Urinary bladder (tissue), 4 donors: ENCODE data around the gene FCHSD2. TPM values are rescaled to one million over a fixed set of nuclear protein-coding genes. Genes with fewer than 3 reads are reported as not detected.

Experiments used
- DNase-seq: peaks from one replicate; pipeline ENCODE4 v3.0.0-alpha.2; 2015; ENCODE audit errors: extremely low spot score
- H3K27ac ChIP-seq: one replicate; pipeline ENCODE4 v1.5.1; 2013; ENCODE audit warnings: low read depth, mild to moderate bottlenecking, moderate library complexity
- H3K36me3 ChIP-seq: one replicate; pipeline ENCODE4 v1.6.1; 2013; ENCODE audit warnings: mild to moderate bottlenecking, moderate library complexity; ENCODE audit not compliant: insufficient read depth
- H3K4me1 ChIP-seq: one replicate; pipeline ENCODE4 v1.6.1; 2013; ENCODE audit warnings: mild to moderate bottlenecking, moderate library complexity; ENCODE audit not compliant: insufficient read depth
- H3K4me3 ChIP-seq: one replicate; pipeline ENCODE4 v1.5.1; 2013; ENCODE audit warnings: low read depth, low read length
- WGBS: extraction: QIAGEN DNeasy Blood & Tissue Kit; methylation state at CpG from one replicate; pipeline ENCODE4 v1.1.7; 2013; 5-methylcytosine and 5-hydroxymethylcytosine counted together
- polyA plus RNA-seq: library from polyadenylated mRNA; stranded (reverse); fragments of 200-250 nt; gene quantifications from one replicate; pipeline ENCODE4 v1.2.3, GENCODE V29; 2013
- total RNA-seq: library from RNA; depleted of rRNA; stranded (reverse); fragments of >200 nt; gene quantifications from one replicate; pipeline ENCODE4 v1.2.3, GENCODE V29; 2014
- donor health status: healthy with polysubstance abuse.
- donor health status: healthy.

Gene FCHSD2
- total and polyA plus RNA-seq, 2 donors = 21.4 to 40.5 TPM

DNA sequence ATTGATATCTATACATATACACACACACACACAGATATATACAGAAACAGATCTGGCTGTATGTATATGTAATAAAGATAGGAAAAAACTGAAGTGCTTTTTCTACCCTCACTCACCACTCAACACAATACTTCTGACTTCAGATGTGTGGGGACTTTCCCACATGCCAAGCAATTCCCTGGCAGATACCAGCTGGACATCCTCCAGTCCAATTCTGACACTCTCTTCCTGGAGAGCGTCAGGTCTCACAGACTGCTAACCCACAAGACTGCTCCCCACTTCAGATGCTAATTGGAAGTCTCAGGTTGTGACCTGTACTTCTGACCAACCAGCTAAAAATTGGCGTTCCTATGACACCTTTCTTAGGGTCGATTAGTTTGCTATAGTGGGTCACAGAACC is 187.3 kb downstream of the FCHSD2 start:
- Histone ChIP-seq H3K4me3 (no peak overlapping the region), H3K4me1 (no peaks in the 10 kb centered on the region), H3K36me3 (no peaks in the 10 kb centered on the region), H3K27ac (no peak overlapping the region)
- WGBS = 85% methylated on average over 3 of the region's 3 CpGs
- DNase-seq = no peak

DNA sequence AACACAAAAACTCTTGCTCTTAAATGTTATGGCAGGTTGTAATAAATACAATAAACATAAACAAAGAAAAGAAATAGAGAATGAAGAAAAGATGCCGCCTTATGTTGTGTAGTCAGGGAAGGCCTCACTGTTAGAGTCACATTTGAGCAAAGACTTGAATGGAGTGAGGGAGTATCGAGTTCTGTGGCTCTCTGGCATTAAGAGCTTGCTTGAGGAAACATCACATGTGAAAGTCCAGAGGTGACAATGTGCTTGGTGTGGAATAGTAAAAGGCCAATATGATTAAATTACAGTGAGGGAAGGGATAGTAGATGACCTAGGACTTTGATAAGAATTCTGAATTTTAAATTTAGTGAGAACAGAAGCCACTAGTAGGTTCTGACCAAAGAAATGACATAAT is 188.5 kb downstream of the FCHSD2 start:
- 97% methylated on average over 2 of the region's 2 CpGs for WGBS

DNA sequence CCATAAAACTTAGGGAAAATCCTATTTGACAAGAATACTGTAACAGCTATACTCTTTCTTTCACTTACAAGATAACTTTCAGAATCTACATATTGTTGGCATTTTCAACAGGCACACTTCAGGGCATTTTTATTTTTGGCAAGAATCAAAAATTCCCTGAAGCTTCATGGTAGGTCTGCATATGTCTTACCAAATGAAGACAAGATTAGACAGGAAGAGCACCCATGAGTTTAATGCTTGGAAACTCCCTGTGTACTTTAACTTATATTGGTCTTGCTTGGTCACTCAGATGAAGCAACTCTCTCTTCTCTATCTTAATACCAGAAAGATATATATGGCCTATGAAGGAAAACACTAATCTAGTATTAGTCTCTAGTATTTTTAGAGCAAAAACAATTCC is 190.2 kb downstream of the FCHSD2 start:
- DNase-seq = no peak
- no peak overlapping the region for H3K27ac ChIP-seq
- H3K4me3 ChIP-seq = no peak overlapping the region
- no peaks in the 10 kb centered on the region for H3K4me1 ChIP-seq
- H3K36me3 ChIP-seq = no peaks in the 10 kb centered on the region

More for the DNA sequence above, 188.5 kb downstream of the FCHSD2 start:
- H3K27ac ChIP-seq = no peak overlapping the region
- H3K4me3 ChIP-seq = no peak overlapping the region
- no peak for DNase-seq
- no peaks in the 10 kb centered on the region for H3K4me1 ChIP-seq
- no peaks in the 10 kb centered on the region for H3K36me3 ChIP-seq

DNA sequence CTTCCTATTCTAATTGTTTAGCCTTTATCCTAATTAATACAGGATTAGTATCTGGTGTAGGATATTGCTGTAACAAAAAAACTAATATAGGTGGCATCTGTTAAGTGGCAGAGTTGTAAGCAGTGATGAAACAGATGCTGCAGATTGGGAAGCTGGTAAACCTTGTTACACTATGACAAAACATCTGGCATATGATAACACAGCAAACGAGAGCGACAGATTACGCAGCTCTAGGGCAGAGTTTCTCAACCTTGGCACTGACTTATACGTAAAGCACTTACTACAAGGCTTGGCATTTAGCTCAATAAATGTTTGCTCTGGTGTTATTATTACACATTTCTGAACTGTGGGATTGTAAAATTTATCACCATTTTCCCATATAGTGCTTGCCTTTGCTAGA is 190.9 kb downstream of the FCHSD2 start:
- Histone ChIP-seq H3K36me3 (no peaks in the 10 kb centered on the region), H3K27ac (no peak overlapping the region), H3K4me3 (no peak overlapping the region), H3K4me1 (no peaks in the 10 kb centered on the region)
- 80% methylated on average over 4 of the region's 4 CpGs for WGBS
- no peak for DNase-seq

DNA sequence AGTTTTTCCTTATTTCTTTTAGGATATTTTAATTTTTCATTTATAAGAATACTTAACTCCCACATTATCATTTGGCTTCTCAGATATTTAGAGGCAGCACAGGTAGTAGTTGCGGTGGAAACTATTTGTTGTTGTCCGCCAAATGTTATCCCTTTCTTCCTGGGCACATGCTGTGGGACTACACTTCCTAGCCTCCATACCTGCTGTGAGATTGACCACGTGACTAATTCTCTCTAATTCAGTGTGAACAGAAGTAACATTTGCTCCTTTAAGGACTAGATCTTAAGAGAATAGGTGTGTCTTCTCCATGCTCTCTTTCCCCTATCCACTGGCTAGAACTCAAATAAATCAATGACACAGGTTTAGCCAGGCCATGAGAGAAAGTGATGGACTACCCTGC is 191.4 kb downstream of the FCHSD2 start:
- Histone ChIP-seq H3K36me3 (no peaks in the 10 kb centered on the region), H3K27ac (no peak overlapping the region), H3K4me3 (no peak overlapping the region), H3K4me1 (no peaks in the 10 kb centered on the region)
- no peak for DNase-seq
- WGBS = 94% methylated on average over 3 of the region's 3 CpGs

DNA sequence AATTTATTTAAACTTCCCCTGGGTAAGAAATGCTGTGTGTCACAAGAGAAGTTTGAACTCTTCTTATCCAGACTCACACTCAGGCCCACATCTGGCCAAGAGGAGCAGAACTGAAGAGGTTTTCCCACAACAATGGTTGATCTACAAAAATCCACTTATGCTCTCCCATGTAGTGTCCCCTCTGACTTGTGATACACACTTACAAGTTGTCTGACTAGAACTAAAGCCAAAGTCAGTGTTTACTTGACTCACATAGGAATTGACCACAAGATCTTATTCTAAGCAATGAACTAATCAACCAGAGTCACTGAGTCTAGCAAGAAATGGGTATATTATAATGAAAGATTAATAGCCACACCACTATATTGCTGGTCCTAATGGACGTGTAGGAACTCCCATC is 194.9 kb downstream of the FCHSD2 start:
- Histone ChIP-seq H3K36me3 (no peaks in the 10 kb centered on the region), H3K4me3 (no peak overlapping the region), H3K27ac (no peak overlapping the region), H3K4me1 (no peaks in the 10 kb centered on the region)
- 90% methylated on average over 1 of the region's 1 CpG for WGBS
- DNase-seq = no peak

DNA sequence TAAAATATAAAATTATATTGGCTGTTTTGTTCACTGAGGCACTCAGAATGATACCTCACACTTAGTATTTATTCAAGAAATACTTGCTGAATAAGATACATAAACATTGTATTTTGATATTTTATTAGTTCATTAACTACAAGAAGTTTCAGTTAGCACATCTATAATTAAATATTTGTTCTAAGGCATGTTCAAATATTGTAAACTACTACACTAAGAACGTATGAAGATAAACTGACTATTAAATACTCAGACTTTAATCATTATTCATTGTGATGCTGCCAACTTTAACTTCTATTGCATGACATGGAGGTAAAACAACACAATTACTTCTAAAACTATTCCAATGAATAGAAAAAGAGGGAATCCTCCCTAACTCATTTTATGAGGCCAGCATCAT is 198.5 kb downstream of the FCHSD2 start:
- DNase-seq = no peak
- no peak overlapping the region for H3K4me3 ChIP-seq

DNA sequence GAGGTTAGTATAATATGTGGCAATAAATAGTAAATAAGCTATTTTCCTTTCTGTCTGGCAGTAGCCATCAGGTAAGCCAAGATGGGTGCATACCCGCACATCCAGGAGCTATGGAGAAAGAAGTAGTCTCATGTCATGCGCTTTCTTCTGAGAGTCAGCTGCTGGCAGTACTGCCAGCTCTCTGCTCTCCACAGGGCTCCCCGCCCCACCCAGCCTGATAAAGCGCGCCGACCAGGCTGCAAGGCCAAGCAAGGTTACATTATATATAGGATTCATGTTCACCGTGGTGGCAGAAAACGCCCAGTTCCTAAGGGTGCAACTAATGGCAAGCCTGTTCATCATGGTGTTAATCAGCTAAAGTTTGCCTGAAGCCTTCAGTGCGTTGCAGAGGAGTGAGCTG is 201.7 kb downstream of the FCHSD2 start:
- 92% methylated on average over 9 of the region's 9 CpGs for WGBS
- DNase-seq = no peak
- Histone ChIP-seq H3K4me3 (no peak overlapping the region), H3K27ac (no peak overlapping the region), H3K4me1 (no peaks in the 10 kb centered on the region), H3K36me3 (no peaks in the 10 kb centered on the region)

More for the DNA sequence above, 198.5 kb downstream of the FCHSD2 start:
- H3K4me1 ChIP-seq = no peaks in the 10 kb centered on the region
- H3K27ac ChIP-seq = no peak overlapping the region
- whole genome bisulfite sequencing = 24% methylated on average over 1 of the region's 1 CpG
- H3K36me3 ChIP-seq = no peaks in the 10 kb centered on the region

DNA sequence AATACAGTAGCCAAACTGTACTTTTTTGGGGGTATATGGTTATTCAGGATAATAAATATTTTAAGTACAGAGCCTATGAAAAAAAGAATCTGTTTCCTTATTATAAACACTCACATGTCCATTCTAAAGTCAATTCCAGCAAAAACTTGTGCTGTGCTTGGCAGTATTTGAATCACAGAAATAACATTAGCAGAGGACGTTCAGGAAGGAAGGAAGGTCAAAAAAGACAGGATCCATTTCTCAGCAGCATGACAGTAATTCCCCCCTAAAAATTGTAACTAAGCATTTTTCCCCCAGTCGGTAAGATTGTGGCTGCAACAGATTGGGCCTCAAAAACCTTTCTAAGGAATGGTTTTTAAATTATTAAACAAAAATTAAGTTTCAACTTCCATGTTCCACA is 203.1 kb downstream of the FCHSD2 start:
- 74% methylated on average over 2 of the region's 2 CpGs for WGBS
- no peaks in the 10 kb centered on the region for H3K4me1 ChIP-seq

DNA sequence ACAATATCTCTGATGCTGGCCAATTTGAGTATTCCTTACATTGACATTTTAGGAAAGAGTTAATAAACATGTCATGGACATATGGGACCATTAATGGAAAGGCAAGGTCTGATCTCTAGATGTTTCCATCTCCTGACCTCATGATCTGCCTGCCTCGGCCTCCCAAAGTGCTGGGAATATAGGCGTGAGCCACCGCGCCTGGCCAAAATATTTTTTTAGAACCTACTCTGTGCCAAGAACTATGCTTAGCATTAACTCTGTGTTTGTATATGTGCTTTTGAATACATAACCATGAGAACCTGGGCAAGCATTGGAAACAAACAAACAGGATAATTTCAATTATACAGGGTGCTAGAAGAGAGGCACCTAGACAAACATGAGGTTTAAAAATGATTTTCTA is 204.7 kb downstream of the FCHSD2 start:
- no peak overlapping the region for H3K27ac ChIP-seq
- no peaks in the 10 kb centered on the region for H3K36me3 ChIP-seq
- 73% methylated on average over 4 of the region's 4 CpGs for WGBS
- H3K4me1 ChIP-seq = no peaks in the 10 kb centered on the region
- no peak overlapping the region for H3K4me3 ChIP-seq
- no peak for DNase-seq

More for the DNA sequence above, 203.1 kb downstream of the FCHSD2 start:
- DNase-seq = no peak
- no peaks in the 10 kb centered on the region for H3K36me3 ChIP-seq
- H3K27ac ChIP-seq = no peak overlapping the region
- no peak overlapping the region for H3K4me3 ChIP-seq

DNA sequence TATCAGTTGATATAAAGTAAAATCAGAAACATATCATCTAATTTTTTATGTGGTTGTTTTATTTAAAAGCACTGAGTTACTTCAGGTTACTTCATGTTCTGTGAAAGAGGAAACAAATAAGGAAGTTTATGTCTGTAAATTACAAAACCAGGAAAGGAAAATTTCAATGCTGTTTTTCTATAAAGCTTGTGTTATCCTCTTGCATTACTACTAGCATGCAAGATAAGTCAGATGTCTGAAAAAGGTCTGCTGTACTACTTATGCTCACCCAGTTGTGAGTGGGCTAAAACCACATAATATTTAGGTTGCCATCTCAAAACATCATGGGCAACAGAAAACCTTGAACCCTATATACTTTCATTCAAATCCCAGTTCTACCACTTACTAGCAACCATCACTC is 206.4 kb downstream of the FCHSD2 start:
- Histone ChIP-seq H3K36me3 (no peaks in the 10 kb centered on the region), H3K4me1 (no peaks in the 10 kb centered on the region), H3K4me3 (no peak overlapping the region), H3K27ac (no peak overlapping the region)
- no peak for DNase-seq

DNA sequence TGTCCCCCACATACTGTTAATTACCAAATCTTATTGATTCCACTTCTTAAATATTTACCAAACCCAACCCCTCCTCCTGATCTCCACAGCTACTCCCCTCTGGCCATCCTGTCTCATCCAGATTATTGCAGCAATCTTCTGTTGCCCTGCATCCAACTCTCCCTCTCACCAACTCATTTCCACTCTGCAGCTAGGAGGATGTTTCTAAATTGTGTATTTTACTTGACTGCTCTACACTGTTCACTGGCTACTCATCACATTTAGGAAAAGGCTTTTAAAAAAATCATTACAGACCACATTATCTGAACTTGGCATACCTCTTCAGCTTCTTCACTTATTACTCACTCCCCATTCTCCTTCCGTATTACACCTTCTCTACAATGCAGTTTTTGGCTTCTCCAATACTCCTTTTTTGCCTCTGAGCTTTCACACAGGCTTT is 210.0 kb downstream of the FCHSD2 start:
- no peak for DNase-seq
- Histone ChIP-seq H3K27ac (no peak overlapping the region), H3K36me3 (no peaks in the 10 kb centered on the region), H3K4me3 (no peak overlapping the region), H3K4me1 (no peaks in the 10 kb centered on the region)
- 58% methylated on average over 1 of the region's 1 CpG for WGBS

DNA sequence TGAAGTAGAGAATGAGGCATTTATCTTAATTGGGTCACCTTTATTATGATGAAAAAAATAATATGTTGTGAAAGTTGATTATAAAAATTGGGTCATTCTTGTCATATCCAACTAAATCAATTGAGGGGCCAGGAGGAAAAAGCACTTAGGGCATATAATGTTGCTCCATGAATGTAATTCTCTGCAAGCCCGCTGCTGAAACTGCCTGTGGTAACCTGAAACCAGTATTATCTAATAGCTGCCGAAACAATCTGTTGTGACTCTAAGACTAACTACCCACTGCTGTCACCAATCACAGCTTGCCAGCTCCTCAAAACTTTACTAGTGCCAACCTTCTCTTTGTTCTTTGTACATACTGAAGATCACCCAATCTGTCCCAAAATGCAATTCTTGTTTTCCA is 212.1 kb downstream of the FCHSD2 start:
- Histone ChIP-seq H3K36me3 (no peaks in the 10 kb centered on the region), H3K4me1 (no peaks in the 10 kb centered on the region), H3K27ac (no peak overlapping the region), H3K4me3 (no peak overlapping the region)
- no peak for DNase-seq
- 67% methylated on average over 2 of the region's 2 CpGs for WGBS

DNA sequence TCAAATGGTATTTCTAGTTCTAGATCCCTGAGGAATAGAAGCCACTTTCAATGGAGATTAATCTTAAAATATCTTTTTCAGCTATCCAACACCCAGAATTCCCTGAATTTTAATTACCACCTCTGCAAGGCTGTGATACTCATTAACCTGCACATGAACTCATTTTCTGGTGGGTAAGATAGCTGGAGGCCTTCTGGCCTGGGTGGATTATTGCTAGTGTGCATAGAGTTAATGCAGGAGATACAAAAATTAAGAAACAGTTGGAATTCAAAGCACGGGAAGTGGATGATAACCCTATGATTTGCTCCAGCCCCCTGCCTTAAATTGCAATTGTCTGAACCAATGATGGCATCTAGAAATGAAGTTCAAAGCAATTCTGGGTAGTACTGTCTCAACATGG is 212.9 kb downstream of the FCHSD2 start:
- H3K36me3 ChIP-seq = no peaks in the 10 kb centered on the region
- no peaks in the 10 kb centered on the region for H3K4me1 ChIP-seq
- 60% methylated on average over 1 of the region's 1 CpG for WGBS
- no peak overlapping the region for H3K27ac ChIP-seq
- no peak for DNase-seq
- no peak overlapping the region for H3K4me3 ChIP-seq

DNA sequence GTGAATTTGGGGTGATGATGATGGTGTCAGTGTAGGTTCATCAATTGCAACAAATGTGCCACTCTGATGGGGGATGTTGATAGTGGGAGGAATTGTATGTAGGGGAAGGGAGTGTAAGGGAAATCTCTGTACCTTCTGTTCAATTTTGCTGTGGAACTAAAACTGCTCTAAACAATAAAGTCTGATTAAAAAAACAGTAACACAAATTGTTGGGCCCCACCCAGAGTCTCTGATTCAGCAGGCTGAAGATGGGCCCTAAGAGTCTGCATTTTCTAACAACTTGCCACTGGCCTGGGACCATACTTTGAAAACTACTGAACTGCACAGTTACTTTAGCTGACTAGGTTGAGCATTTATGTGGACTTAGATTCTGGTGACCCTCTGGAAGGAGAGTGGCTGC is 214.7 kb downstream of the FCHSD2 start:
- DNase-seq = no peak
- no peak overlapping the region for H3K4me3 ChIP-seq

More for the DNA sequence above, 214.7 kb downstream of the FCHSD2 start:
- no peaks in the 10 kb centered on the region for H3K4me1 ChIP-seq
- H3K36me3 ChIP-seq = no peaks in the 10 kb centered on the region
- H3K27ac ChIP-seq = no peak overlapping the region
